HCT116 (cell line): Measurements from ENCODE around the gene TLX3. TPM values are rescaled to one million over a fixed set of nuclear protein-coding genes. Genes with fewer than 3 reads are reported as not detected.

Source experiments
- ATAC-seq: fragments of 200-7000 bp; cut with Tn5 transposase; 2 replicates; pipeline ENCODE4 v1.9.1; 2020; ENCODE audit warnings: mild to moderate bottlenecking, moderate library complexity
- BruUV-seq: library from RNA; stranded (reverse); fragments of 400-500 nt; replicated peaks from 2 replicates; lab custom pipeline; 2021; lab: Mats Ljungman, UMichigan
- CTCF ChIA-PET: fragments of 300-600 bp; sonication (Branson Sonifier 250); formaldehyde crosslinking; loops from one replicate; lab custom pipeline; 2021; ENCODE audit warnings: antibody characterized with exemption; lab: Charles Lee
- POLR2A ChIA-PET: fragments of 300-600, 350-600 bp; sonication (Branson Sonifier 250); formaldehyde crosslinking; loops from one replicate; lab custom pipeline; 2021; ENCODE audit warnings: antibody characterized with exemption; lab: Charles Lee
- RAD21 ChIA-PET, 2 experiments: fragments of 300-600 bp; sonication (Branson Sonifier 250); formaldehyde crosslinking; loops; one replicate each; lab custom pipeline; 2023; ENCODE audit warnings: low total read pairs in 2 of 2; ENCODE audit not compliant: uncharacterized antibody in 2 of 2, unreplicated experiment in 2 of 2, low non-redundant PET in 1 of 2; lab: Charles Lee
- DNase-seq: peaks from one replicate; pipeline ENCODE4 v3.0.0-alpha.2; 2010; ENCODE audit warnings: low read depth, low spot score
- H2AFZ ChIP-seq: fragments of 200-600 bp; shearing (Covaris generic), sonication (generic); 2 replicates; pipeline ENCODE4 v1.6.1; 2017; ENCODE audit warnings: low read depth, mixed run types, mixed read lengths, antibody characterized with exemption, low read length; ENCODE audit not compliant: poor library complexity, severe bottlenecking
- H3K27ac ChIP-seq: 2 replicates; pipeline ENCODE4 v1.5.1; 2012; ENCODE audit warnings: low read depth, low read length
- H3K27me3 ChIP-seq: fragments of 200-600 bp; sonication (generic); 2 replicates; pipeline ENCODE4 v1.6.1; 2016; ENCODE audit warnings: mixed run types, low read length, mixed read lengths; ENCODE audit not compliant: insufficient read depth
- H3K36me3 ChIP-seq, 2 experiments: fragments of 200-500 bp in 1 of 2; fragments of 200-600 bp in 1 of 2; sonication (Bioruptor generic) in 1 of 2; sonication (generic) in 1 of 2; 2 replicates each; pipeline versions ENCODE4 v1.5.1 to v1.6.1; 2014 to 2016; ENCODE audit warnings: low read length in 2 of 2, inconsistent platforms in 1 of 2, mixed read lengths in 1 of 2, mixed run types in 1 of 2; ENCODE audit not compliant: insufficient read depth in 2 of 2, control insufficient read depth in 1 of 2
- H3K4me1 ChIP-seq, 2 experiments: fragments of 200-600 bp in 1 of 2; sonication (generic) in 1 of 2; 2 replicates each; pipeline versions ENCODE4 v1.5.1 to v1.6.1; 2012 to 2017; ENCODE audit warnings: low read length in 2 of 2, inconsistent platforms in 1 of 2, mild to moderate bottlenecking in 1 of 2, mixed read lengths in 1 of 2, mixed run types in 1 of 2, moderate library complexity in 1 of 2; ENCODE audit not compliant: insufficient read depth in 2 of 2, control insufficient read depth in 1 of 2
- H3K4me2 ChIP-seq: fragments of 200-600 bp; sonication (generic); 2 replicates; pipeline ENCODE4 v1.6.1; 2017; ENCODE audit warnings: mixed run types, low read length, mixed read lengths
- H3K4me3 ChIP-seq, 2 experiments: fragments of 200-600 bp in 1 of 2; sonication (generic) in 1 of 2; replicated peaks in 1 of 2; 2 replicates each; pipeline ENCODE4 v1.5.1; 2011 to 2016; ENCODE audit warnings: low read length in 2 of 2, control low read depth in 1 of 2, low read depth in 1 of 2, mild to moderate bottlenecking in 1 of 2, mixed read lengths in 1 of 2, mixed run types in 1 of 2
- H3K79me2 ChIP-seq: fragments of 200-600 bp; sonication (generic); 2 replicates; pipeline ENCODE4 v1.6.1; 2017; ENCODE audit warnings: mild to moderate bottlenecking, mixed run types, low read length, moderate library complexity, mixed read lengths; ENCODE audit not compliant: insufficient read depth
- H3K9ac ChIP-seq: fragments of 200-600 bp; sonication (generic); 2 replicates; pipeline ENCODE4 v1.6.1; 2016; ENCODE audit warnings: low read length, mixed read lengths
- H3K9me2 ChIP-seq: fragments of 200-600 bp; sonication (generic), shearing (Covaris generic); 2 replicates; pipeline ENCODE4 v1.6.1; 2017; ENCODE audit warnings: mixed run types, mild to moderate bottlenecking, moderate library complexity; ENCODE audit not compliant: insufficient read depth
- H3K9me3 ChIP-seq, 2 experiments: fragments of 200-500 bp in 1 of 2; fragments of 200-600 bp in 1 of 2; sonication (Bioruptor generic) in 1 of 2; sonication (generic) in 1 of 2; 2 replicates each; pipeline ENCODE4 v1.6.1; 2014 to 2017; ENCODE audit warnings: low read length in 2 of 2, mixed read lengths in 2 of 2, inconsistent platforms in 1 of 2, low read depth in 1 of 2, mild to moderate bottlenecking in 1 of 2, mixed run types in 1 of 2, moderate library complexity in 1 of 2; ENCODE audit not compliant: control insufficient read depth in 1 of 2, insufficient read depth in 1 of 2
- H4K20me1 ChIP-seq: fragments of 200-600 bp; sonication (generic), shearing (Covaris generic); 2 replicates; pipeline ENCODE4 v1.6.1; 2017; ENCODE audit warnings: mixed run types, mild to moderate bottlenecking, moderate library complexity; ENCODE audit not compliant: insufficient read depth
- CBX3 ChIP-seq: IDR thresholded peaks from 2 replicates; pipeline ENCODE4 v1.6.1; 2012; ENCODE audit warnings: low read depth
- CEBPB ChIP-seq: IDR thresholded peaks from 2 replicates; pipeline ENCODE4 v1.6.1; 2012; ENCODE audit warnings: low read depth
- CTCF ChIP-seq, 3 experiments: fragments of 200-600 bp in 1 of 3; sonication (generic) in 1 of 3; IDR thresholded peaks in 2 of 3; conservative IDR thresholded peaks in 1 of 3; 2 replicates each; pipeline ENCODE4 v1.5.1; 2012 to 2017; ENCODE audit warnings: low read depth in 2 of 3, low read length in 2 of 3, antibody characterized with exemption in 1 of 3, borderline replicate concordance in 1 of 3, control low read depth in 1 of 3, mild to moderate bottlenecking in 1 of 3, mixed read lengths in 1 of 3, mixed run types in 1 of 3, moderate library complexity in 1 of 3; ENCODE audit not compliant: insufficient read depth in 1 of 3
- EGR1 ChIP-seq: IDR thresholded peaks from 2 replicates; pipeline ENCODE4 v1.6.1; 2012; ENCODE audit warnings: low read depth
- EZH2 ChIP-seq: fragments of 200-600 bp; sonication (generic); IDR thresholded peaks from 2 replicates; pipeline ENCODE4 v1.6.1; 2017; ENCODE audit warnings: antibody characterized with exemption, mixed run types
- JUND ChIP-seq: IDR thresholded peaks from 2 replicates; pipeline ENCODE4 v1.6.1; 2012
- POLR2A ChIP-seq: IDR thresholded peaks from 2 replicates; pipeline ENCODE4 v1.7.0; 2011; ENCODE audit warnings: borderline replicate concordance; ENCODE audit not compliant: insufficient read depth, insufficient read length; ENCODE audit errors: extremely low read depth
- SIN3A ChIP-seq: IDR thresholded peaks from 2 replicates; pipeline ENCODE4 v1.6.1; 2012; ENCODE audit warnings: low read depth
- SP1 ChIP-seq: IDR thresholded peaks from 2 replicates; pipeline ENCODE4 v1.6.1; 2012; ENCODE audit warnings: low read depth
- TCF7L2 ChIP-seq: IDR thresholded peaks from 2 replicates; pipeline ENCODE4 v1.7.0; 2011; ENCODE audit warnings: borderline replicate concordance, inconsistent platforms; ENCODE audit not compliant: insufficient read depth, insufficient read length; ENCODE audit errors: extremely low read depth
- YY1 ChIP-seq: IDR thresholded peaks from 2 replicates; pipeline ENCODE4 v1.6.1; 2011; ENCODE audit warnings: low read length, low read depth, moderate library complexity, mild to moderate bottlenecking; ENCODE audit not compliant: insufficient replicate concordance; ENCODE audit errors: extremely low read depth
- ZBTB33 ChIP-seq: IDR thresholded peaks from 2 replicates; pipeline ENCODE4 v1.6.1; 2011; ENCODE audit warnings: mild to moderate bottlenecking, low read length, moderate library complexity; ENCODE audit not compliant: insufficient replicate concordance; ENCODE audit errors: extremely low read depth
- ZFX ChIP-seq: fragments of 450-650 bp; IDR thresholded peaks from 2 replicates; pipeline ENCODE4 v1.6.1; 2017
- intact Hi-C: fragments of 100-400 bp; cut with micrococcal nuclease; formaldehyde crosslinking; loops from 2 replicates; pipeline ENCODE4 v1.10.0; 2022
- total RNA-seq: library from RNA; stranded (reverse); gene quantifications from one replicate; pipeline ENCODE4 v1.2.1, GENCODE V29; 2021; ENCODE audit not compliant: unreplicated experiment

Gene TLX3
- total RNA-seq, 1 experiment from 2014 or later = 4.6 TPM

- intact Hi-C loops = no loop called here
- Histone ChIP-seq H3K9me2 (no peaks in the 10 kb centered on the region), H3K36me3 (no peaks in the 10 kb centered on the region), H3K79me2 (no peaks in the 10 kb centered on the region), H3K4me1 (no peaks in the 10 kb centered on the region), H3K4me2 (no peak overlapping the region), H3K9ac (no peak overlapping the region), H2AFZ (no peak overlapping the region), H3K27me3 (no peaks in the 10 kb centered on the region), H3K9me3 (no peaks in the 10 kb centered on the region), H4K20me1 (no peaks in the 10 kb centered on the region), H3K4me3 (no peak overlapping the region), H3K27ac (no peak overlapping the region)
- DNase-seq (peak; percentile 6), ATAC-seq (no peak)
- BruUV-seq = no TSS peak
- ChIA-PET RAD21 (no interaction called here), POLR2A (no interaction called here), CTCF (interaction anchor here (1.0 kb wide), 1 partner anchor 40 kb away, joined by 3 read pairs; no protein-coding TSS in a partner anchor)
- TF ChIP-seq ZBTB33 = no peak
- peak; percentile 74 for TF ChIP-seq CEBPB
These were observed 39.3 kb upstream of the TLX3 start for GRCh38 chr5:171269717-171270116.

- BruUV-seq = no TSS peak
- ChIA-PET POLR2A (no interaction called here), CTCF (interaction anchor here (1.0 kb wide), 1 partner anchor 40 kb away, joined by 3 read pairs; no protein-coding TSS in a partner anchor), RAD21 (no interaction called here)
- DNase-seq (no peak), ATAC-seq (no peak)
- H3K27me3 ChIP-seq = no peaks in the 10 kb centered on the region
- H4K20me1 ChIP-seq = no peaks in the 10 kb centered on the region
- no peaks in the 10 kb centered on the region for H3K4me1 ChIP-seq
- no peak overlapping the region for H3K4me2 ChIP-seq
- H2AFZ ChIP-seq = no peak overlapping the region
- no peaks in the 10 kb centered on the region for H3K79me2 ChIP-seq
- TF ChIP-seq JUND = no peak
- TF ChIP-seq TCF7L2 = no peak
- TF ChIP-seq CEBPB = no peak
- TF ChIP-seq SP1 = no peak
- no peak for TF ChIP-seq SIN3A
- no peak for TF ChIP-seq EGR1
- TF ChIP-seq YY1 = no peak
- TF ChIP-seq CBX3 = no peak
- no peak for TF ChIP-seq EZH2
- TF ChIP-seq ZFX = no peak
- no peak for TF ChIP-seq CTCF (IDR thresholded peaks at IDR 0.05 in 2 of 3, conservative IDR thresholded peaks at IDR 0.05 in 1 of 3; ENCODE audit: borderline replicate concordance in 1 of 3, insufficient read depth in 1 of 3, low read depth in 2 of 3, low read length in 2 of 3)
- TF ChIP-seq POLR2A = no peak
- H3K9me2 ChIP-seq = no peaks in the 10 kb centered on the region
- intact Hi-C loops = no loop called here
- H3K4me3 ChIP-seq = no peak overlapping the region
- no peak overlapping the region for H3K9ac ChIP-seq
- H3K27ac ChIP-seq = no peak overlapping the region
- H3K36me3 ChIP-seq = no peaks in the 10 kb centered on the region
- no peaks in the 10 kb centered on the region for H3K9me3 ChIP-seq
These were observed 38.9 kb upstream of the TLX3 start for GRCh38 chr5:171270136-171270535.
